Thyroid gland (tissue), 4 donors: ENCODE data around the gene MAGI3. TPM values are rescaled to one million over a fixed set of nuclear protein-coding genes. Genes with fewer than 3 reads are reported as not detected.
"Not testable (repeated sequence)": the region's sequence is repeated elsewhere in the genome, so short reads cannot be mapped to it uniquely, and the experiment has no call there.

Experiments
- DNase-seq, 2 donors: peaks; one replicate each; pipeline ENCODE4 v3.0.0-alpha.2; 2019
- H3K27ac ChIP-seq, 3 donors: fragments of 200-600 bp; sonication (generic); 1 replicate in 2 of 3; 2 replicates in 1 of 3; pipeline ENCODE4 v1.5.1; 2016 to 2019; ENCODE audit warnings: mild to moderate bottlenecking in 1 of 3, moderate library complexity in 1 of 3
- H3K27me3 ChIP-seq: fragments of 200-600 bp; sonication (generic); one replicate; pipeline ENCODE4 v1.5.1; 2019
- H3K36me3 ChIP-seq, 2 donors: fragments of 200-600 bp; sonication (generic); one replicate each; pipeline ENCODE4 v1.5.1; 2016 to 2019
- H3K4me1 ChIP-seq, 2 donors: fragments of 200-600 bp; sonication (generic); one replicate each; pipeline ENCODE4 v1.5.1; 2017 to 2019
- H3K4me3 ChIP-seq, 3 donors: fragments of 200-600 bp; sonication (generic); replicated peaks in 1 of 3; 1 replicate in 2 of 3; 2 replicates in 1 of 3; pipeline ENCODE4 v1.5.1; 2016; ENCODE audit warnings: mild to moderate bottlenecking in 1 of 3
- H3K9me3 ChIP-seq: fragments of 200-600 bp; sonication (generic); one replicate; pipeline ENCODE4 v1.5.1; 2017
- CTCF ChIP-seq, 6 experiments: fragments of 200-600 bp in 3 of 6; fragments of 450-650 bp in 3 of 6; sonication (generic) in 3 of 6; IDR thresholded peaks; one replicate each; pipeline ENCODE4 v1.5.1; 2016 to 2019; ENCODE audit warnings: antibody characterized with exemption in 6 of 6, mild to moderate bottlenecking in 2 of 6, inconsistent platforms in 1 of 6, moderate library complexity in 1 of 6
- POLR2A ChIP-seq, 2 donors: fragments of 450-650 bp; IDR thresholded peaks; one replicate each; pipeline ENCODE4 v1.6.1; 2017; ENCODE audit warnings: antibody characterized with exemption in 2 of 2, mild to moderate bottlenecking in 2 of 2, moderate library complexity in 1 of 2
- WGBS, 2 donors: methylation state at CpG; one replicate each; pipeline ENCODE4 v1.1.5; 2017; 5-methylcytosine and 5-hydroxymethylcytosine counted together
- intact Hi-C: fragments of 100-400 bp; cut with DNase I; formaldehyde crosslinking; loops from one replicate; pipeline ENCODE4 v1.15.1; 2023
- total RNA-seq, 4 donors: library from RNA; depleted of rRNA; stranded (reverse); fragments of >200 nt; gene quantifications; one replicate each; pipeline ENCODE4 v1.2.3, GENCODE V29; 2016

MAGI3 gene
- total RNA-seq, 4 donors from 2014 or later: 52.9 to 91.0 (median 61.9) TPM

- H3K4me3 ChIP-seq: no peak overlapping the region
- no peaks in the 10 kb centered on the region for H3K36me3 ChIP-seq
- DNase-seq: no peak
- intact Hi-C loops: no loop called here
- H3K27ac ChIP-seq: no peak overlapping the region
- TF ChIP-seq CTCF (IDR thresholded peaks at IDR 0.05) (no peak), POLR2A (IDR thresholded peaks at IDR 0.05) (no peak)
- no peaks in the 10 kb centered on the region for H3K27me3 ChIP-seq
- H3K9me3 ChIP-seq: no peaks in the 10 kb centered on the region
- no peaks in the 10 kb centered on the region for H3K4me1 ChIP-seq
Observed at GRCh38 chr1:113565621-113566020, 175.3 kb downstream of the MAGI3 start.

GRCh38 chr1:113567427-113567826 lies 177.1 kb downstream of the MAGI3 start:
- intact Hi-C loops: no loop called here
- no peaks in the 10 kb centered on the region for H3K4me1 ChIP-seq
- no peak overlapping the region for H3K4me3 ChIP-seq
- H3K36me3 ChIP-seq: no peaks in the 10 kb centered on the region
- no peak for DNase-seq
- H3K27me3 ChIP-seq: no peaks in the 10 kb centered on the region
- no peak overlapping the region for H3K27ac ChIP-seq
- H3K9me3 ChIP-seq: no peaks in the 10 kb centered on the region
- TF ChIP-seq POLR2A (IDR thresholded peaks at IDR 0.05) (no peak), CTCF (IDR thresholded peaks at IDR 0.05) (no peak)

DNA sequence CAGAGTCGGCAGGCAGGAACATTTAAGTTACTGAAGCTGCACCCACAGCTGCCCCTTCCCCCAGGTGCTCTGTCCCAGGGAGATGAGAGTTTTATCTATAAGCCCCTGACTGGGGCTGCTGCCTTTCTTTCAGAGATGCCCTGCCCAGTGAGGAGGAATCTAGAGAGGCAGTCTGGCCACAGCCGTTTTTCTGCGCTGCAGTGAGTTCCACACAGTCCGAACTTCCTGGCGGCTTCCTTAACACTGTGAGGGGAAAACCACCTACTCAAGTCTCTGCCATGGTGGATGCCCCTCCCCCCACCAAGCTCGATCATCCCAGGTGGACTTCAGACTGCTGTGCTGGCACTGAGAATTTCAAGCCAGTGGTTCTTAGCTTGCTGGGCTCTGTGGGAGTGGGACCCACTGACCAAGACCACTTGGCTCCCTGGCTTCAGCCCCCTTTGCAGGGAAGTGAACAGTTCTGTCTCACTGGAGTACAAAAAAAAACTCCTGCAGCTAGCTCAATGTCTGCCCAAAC lies 185.5 kb downstream of the MAGI3 start:
- H3K36me3 ChIP-seq, H3K4me3 ChIP-seq, H3K27me3 ChIP-seq, H3K9me3 ChIP-seq, DNase-seq, intact Hi-C loops, H3K27ac ChIP-seq: not testable (repeated sequence)
- peaks cover 8 to 17% of the 10 kb centered on the region in 2 donors for H3K4me1 ChIP-seq
- whole genome bisulfite sequencing, 2 donors: 90 to 100% methylated on average over 1 to 2 of the region's 6 CpGs

GRCh38 chr1:113576271-113576670 lies 186.0 kb downstream of the MAGI3 start:
- no peak for DNase-seq
- TF ChIP-seq CTCF (IDR thresholded peaks at IDR 0.05) (no peak), POLR2A (IDR thresholded peaks at IDR 0.05) (no peak)
- H3K9me3 ChIP-seq: no peaks in the 10 kb centered on the region
- H3K36me3 ChIP-seq: no peaks in the 10 kb centered on the region
- H3K27ac ChIP-seq: no peak overlapping the region
- no peak overlapping the region for H3K4me3 ChIP-seq
- intact Hi-C loops: no loop called here
- WGBS, 2 donors: 88 to 93% methylated on average over 6 of the region's 6 CpGs
- no peaks in the 10 kb centered on the region for H3K27me3 ChIP-seq
- peaks cover 8 to 17% of the 10 kb centered on the region in 2 donors for H3K4me1 ChIP-seq

DNA sequence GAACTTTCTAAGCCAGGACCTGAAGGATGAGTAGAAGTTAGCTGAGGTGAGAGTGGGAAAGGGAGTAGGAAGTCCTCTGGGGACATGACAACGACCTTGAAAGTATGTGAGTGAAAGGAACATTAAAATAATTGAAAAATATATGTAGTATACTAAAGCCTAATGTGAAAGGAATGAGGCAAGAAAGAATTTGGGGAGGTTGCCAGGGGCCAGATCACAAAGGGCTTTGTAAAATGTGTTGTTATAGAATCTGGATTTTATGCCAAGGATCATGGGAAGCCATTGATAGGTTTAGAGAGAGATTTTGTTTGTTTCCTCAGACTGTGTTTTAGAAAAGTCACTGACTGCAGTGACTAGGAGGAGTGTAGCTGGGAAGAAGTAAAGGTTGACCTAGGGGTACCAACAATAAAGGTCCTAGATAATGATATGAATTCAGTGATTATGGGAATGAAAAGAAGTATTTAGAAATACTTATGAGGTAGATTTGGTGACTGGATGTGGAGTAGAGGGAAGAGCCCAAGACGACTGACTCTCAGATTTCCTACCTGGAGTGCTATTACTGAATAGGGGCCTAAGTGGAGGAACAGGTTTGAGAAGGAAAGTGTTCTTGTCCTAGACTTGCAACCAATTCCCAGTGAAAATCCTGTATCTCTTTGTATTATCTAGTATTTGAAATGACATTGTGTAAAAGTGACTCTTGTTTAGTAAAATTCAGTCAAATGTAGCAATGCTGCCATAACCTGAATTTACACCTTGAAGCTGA lies 189.1 kb downstream of the MAGI3 start:
- Histone ChIP-seq H3K4me3 (no peak overlapping the region), H3K36me3 (no peaks in the 10 kb centered on the region), H3K27me3 (no peaks in the 10 kb centered on the region), H3K4me1 (peaks cover 8 to 17% of the 10 kb centered on the region in 2 donors), H3K27ac (no peak overlapping the region), H3K9me3 (no peaks in the 10 kb centered on the region)
- no peak for DNase-seq
- intact Hi-C loops: no loop called here
- 51 to 52% methylated on average over 2 of the region's 2 CpGs for WGBS, 2 donors
- TF ChIP-seq CTCF (IDR thresholded peaks at IDR 0.05) (no peak), POLR2A (IDR thresholded peaks at IDR 0.05) (no peak)
